ENCODE data around the gene PCNX2.

PCNX2 gene, protein sequence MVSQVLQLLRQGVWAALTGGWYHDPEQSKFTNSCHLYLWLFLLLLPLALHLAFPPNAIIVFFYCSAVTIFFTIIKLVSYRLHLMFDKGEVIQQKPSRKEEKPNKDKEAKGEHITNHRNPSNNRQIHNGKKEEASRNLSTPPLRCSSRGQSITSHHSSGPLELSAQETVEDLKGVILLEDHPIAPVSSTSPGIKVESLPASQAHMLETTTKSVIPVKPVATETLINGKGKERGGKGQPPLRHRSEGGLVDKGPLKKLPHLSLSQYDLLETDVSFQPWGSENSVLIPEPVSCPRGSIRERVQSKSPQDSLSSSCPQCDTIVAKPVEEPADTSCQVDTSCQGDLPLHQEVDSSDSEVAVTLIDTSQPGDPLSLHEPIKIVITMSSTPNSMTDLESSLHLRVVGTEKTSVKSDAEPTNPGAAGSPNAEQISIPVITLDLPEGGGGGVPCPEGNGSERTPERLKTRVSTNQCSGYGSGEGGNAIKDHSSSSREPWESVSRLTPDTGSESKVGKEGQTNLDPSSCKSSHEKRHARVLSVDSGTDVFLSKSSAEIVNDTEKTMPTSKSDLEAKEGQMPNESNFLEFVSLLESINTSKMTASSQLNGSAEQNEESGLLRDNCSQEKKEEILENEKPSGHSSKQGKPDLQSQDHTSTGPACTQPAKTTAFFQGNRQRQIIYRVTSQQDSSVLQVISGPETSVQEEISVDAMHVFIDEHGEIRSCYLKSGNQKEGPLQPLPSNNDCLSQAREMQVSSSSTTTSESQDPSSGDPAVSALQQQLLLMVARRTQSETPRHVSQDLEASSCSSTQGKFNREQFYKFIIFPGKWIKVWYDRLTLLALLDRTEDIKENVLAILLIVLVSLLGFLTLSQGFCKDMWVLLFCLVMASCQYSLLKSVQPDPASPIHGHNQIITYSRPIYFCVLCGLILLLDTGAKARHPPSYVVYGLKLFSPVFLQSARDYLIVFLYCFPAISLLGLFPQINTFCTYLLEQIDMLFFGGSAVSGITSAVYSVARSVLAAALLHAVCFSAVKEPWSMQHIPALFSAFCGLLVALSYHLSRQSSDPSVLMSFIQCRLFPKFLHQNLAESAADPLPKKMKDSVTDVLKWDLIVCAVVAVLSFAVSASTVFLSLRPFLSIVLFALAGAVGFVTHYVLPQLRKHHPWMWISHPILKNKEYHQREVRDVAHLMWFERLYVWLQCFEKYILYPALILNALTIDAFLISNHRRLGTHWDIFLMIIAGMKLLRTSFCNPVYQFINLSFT (N-terminal part only)

DNA sequence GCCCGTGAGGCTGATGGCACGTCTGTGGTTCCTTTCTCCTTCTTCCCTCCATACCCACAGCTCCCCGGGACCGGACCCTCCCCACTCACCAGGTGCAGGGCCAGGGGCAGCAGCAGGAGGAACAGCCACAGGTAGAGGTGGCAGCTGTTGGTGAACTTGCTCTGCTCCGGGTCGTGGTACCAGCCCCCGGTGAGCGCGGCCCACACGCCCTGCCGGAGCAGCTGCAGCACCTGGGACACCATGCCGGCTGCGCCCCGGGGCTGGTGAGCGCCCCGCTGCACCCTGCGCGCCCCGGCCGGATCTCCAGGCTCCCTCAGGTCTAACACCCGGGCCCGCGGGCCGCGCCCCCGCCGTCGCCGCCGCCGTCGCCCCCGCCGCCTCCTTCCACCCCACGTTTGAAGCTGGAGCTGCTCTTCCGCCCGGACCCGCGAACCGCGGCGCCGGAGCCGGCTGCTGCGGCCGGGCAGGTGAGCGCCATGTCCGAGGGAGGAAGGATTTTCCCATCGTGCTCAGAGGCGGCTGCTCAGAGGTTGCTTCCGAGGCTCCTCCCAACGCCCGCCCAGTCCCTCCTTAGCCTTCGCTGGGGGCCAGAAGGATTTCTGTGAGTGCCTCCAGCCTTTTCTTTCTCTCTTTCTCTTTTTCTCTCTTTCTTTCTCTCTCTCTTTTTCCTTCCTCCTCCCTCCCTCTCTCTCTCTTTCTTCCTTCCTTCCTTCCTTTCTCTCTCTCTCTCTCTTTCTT, at the start of gene PCNX2:
Gene PCNX2 (minus strand): TSS at position 489 of the 738 bp plus-strand sequence. CDS start 247 bp downstream, at position 242.
- peak within 1 kb of the TSS; percentile 90; the same call in 1 of the 2 replicates for H3K9ac ChIP-seq (ENCODE audit: low read depth, low read length)
- H3K27me3 ChIP-seq (ENCODE audit: insufficient read depth, low read length): no peaks in the 10 kb centered on the region
- no peak within 1 kb of the TSS for H3K27ac ChIP-seq (ENCODE audit: low read length)
- H3K36me3 ChIP-seq (ENCODE audit: insufficient read depth, low read depth, low read length): peaks cover 5% of the 10 kb centered on the region; the same call in 1 of the 2 replicates
- no peaks in the 10 kb centered on the region for H3K9me3 ChIP-seq (ENCODE audit: insufficient read depth, low read depth, low read length)
- H3K4me1 ChIP-seq (ENCODE audit: insufficient read depth, low read length): peaks cover 36% of the 10 kb centered on the region
- H3K4me3 ChIP-seq (ENCODE audit: low read length): peak within 1 kb of the TSS; percentile 86

DNA sequence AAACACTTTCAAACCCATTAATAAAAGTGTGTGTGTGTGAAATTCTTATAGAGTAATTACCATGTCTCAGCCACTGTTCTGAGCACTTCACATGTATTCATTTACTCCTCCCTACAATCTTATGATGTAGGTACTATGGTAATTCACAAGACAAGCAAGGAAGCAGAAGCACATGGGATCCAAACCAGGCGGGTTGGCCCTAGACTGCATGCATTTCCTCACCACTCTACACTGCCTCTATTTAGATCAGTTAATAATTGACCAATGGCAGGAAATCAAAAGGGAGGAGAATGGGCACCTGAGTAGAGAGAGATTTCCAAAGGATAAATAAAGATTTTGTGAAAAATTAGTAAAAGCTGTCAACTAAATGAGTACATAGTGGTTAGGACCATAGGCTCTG, 47.7 kb upstream of the PCNX2 start:
- H3K4me3 ChIP-seq (ENCODE audit: low read length): no peak overlapping the region

DNA sequence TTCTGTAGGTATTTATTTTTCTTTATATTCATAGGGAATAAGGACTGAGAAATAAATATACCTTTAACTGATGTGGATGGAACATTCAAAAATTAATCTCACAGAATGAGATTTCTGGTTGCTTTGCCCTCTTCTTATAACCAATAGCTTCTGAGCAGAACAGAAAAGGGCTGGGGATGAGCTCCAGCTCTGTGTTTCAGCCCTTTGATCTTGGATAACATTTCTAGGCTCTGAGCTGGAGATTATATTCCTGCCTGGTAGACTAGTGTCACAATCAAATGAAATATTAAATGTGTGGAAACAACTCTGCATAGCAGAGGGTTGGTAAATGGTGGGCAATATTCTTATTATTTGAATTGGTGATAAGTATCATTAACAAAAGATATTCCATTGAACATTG, 46.6 kb upstream of the PCNX2 start:
- Histone ChIP-seq H3K9me3 (ENCODE audit: insufficient read depth, low read depth, low read length) (no peaks in the 10 kb centered on the region), H3K27me3 (ENCODE audit: insufficient read depth, low read length) (no peaks in the 10 kb centered on the region), H3K4me1 (ENCODE audit: insufficient read depth, low read length) (peaks cover 25% of the 10 kb centered on the region), H3K4me3 (ENCODE audit: low read length) (no peak overlapping the region), H3K36me3 (ENCODE audit: insufficient read depth, low read depth, low read length) (no peaks in the 10 kb centered on the region; the same call in 1 of the 2 replicates), H3K27ac (ENCODE audit: low read length) (no peak overlapping the region), H3K9ac (ENCODE audit: low read depth, low read length) (no peak overlapping the region)

More for the DNA sequence above, 47.7 kb upstream of the PCNX2 start:
- Histone ChIP-seq H3K27me3 (ENCODE audit: insufficient read depth, low read length) (no peaks in the 10 kb centered on the region), H3K27ac (ENCODE audit: low read length) (no peak overlapping the region), H3K9ac (ENCODE audit: low read depth, low read length) (no peak overlapping the region), H3K36me3 (ENCODE audit: insufficient read depth, low read depth, low read length) (no peaks in the 10 kb centered on the region; the same call in 1 of the 2 replicates), H3K4me1 (ENCODE audit: insufficient read depth, low read length) (peaks cover 18% of the 10 kb centered on the region), H3K9me3 (ENCODE audit: insufficient read depth, low read depth, low read length) (no peaks in the 10 kb centered on the region)

- Histone ChIP-seq H3K9me3 (ENCODE audit: insufficient read depth, low read depth, low read length) (no peaks in the 10 kb centered on the region), H3K27me3 (ENCODE audit: insufficient read depth, low read length) (no peaks in the 10 kb centered on the region), H3K27ac (ENCODE audit: low read length) (no peak overlapping the region), H3K4me3 (ENCODE audit: low read length) (no peak overlapping the region), H3K9ac (ENCODE audit: low read depth, low read length) (no peak overlapping the region), H3K36me3 (ENCODE audit: insufficient read depth, low read depth, low read length) (no peaks in the 10 kb centered on the region), H3K4me1 (ENCODE audit: insufficient read depth, low read length) (peaks cover 26% of the 10 kb centered on the region)
Measured at GRCh38 chr1:233340966-233341516, 45.5 kb upstream of the PCNX2 start.

GRCh38 chr1:233340031-233340555, 44.6 kb upstream of the PCNX2 start:
- H3K4me3 ChIP-seq (ENCODE audit: low read length): no peak overlapping the region
- no peak overlapping the region for H3K9ac ChIP-seq (ENCODE audit: low read depth, low read length)
- no peaks in the 10 kb centered on the region for H3K36me3 ChIP-seq (ENCODE audit: insufficient read depth, low read depth, low read length)
- H3K27me3 ChIP-seq (ENCODE audit: insufficient read depth, low read length): no peaks in the 10 kb centered on the region
- H3K9me3 ChIP-seq (ENCODE audit: insufficient read depth, low read depth, low read length): no peaks in the 10 kb centered on the region
- H3K4me1 ChIP-seq (ENCODE audit: insufficient read depth, low read length): peaks cover 26% of the 10 kb centered on the region
- H3K27ac ChIP-seq (ENCODE audit: low read length): no peak overlapping the region

DNA sequence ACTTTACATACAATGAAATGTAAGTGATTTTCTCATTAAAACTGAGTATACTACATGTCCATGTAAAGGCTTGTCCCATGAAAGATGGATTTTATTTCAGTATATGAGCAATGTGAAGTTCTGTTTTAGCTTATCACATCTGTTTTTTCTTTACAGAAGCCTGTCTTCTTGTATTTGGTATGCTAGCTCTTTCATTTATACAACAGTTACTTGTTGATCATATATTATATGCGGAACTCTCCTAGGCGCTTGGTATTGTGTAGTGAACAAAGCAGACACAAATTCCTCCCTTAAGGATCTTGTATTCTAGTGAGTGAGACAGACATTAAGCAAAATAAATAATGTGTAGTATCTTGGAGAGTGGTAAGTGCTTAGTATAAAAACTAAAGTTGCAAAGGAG, 42.6 kb upstream of the PCNX2 start:
- H3K27me3 ChIP-seq (ENCODE audit: insufficient read depth, low read length): no peaks in the 10 kb centered on the region
- H3K36me3 ChIP-seq (ENCODE audit: insufficient read depth, low read depth, low read length): no peaks in the 10 kb centered on the region
- H3K27ac ChIP-seq (ENCODE audit: low read length): no peak overlapping the region
- no peak overlapping the region for H3K9ac ChIP-seq (ENCODE audit: low read depth, low read length)
- H3K4me1 ChIP-seq (ENCODE audit: insufficient read depth, low read length): peaks cover 26% of the 10 kb centered on the region
- H3K9me3 ChIP-seq (ENCODE audit: insufficient read depth, low read depth, low read length): no peaks in the 10 kb centered on the region
- H3K4me3 ChIP-seq (ENCODE audit: low read length): no peak overlapping the region

DNA sequence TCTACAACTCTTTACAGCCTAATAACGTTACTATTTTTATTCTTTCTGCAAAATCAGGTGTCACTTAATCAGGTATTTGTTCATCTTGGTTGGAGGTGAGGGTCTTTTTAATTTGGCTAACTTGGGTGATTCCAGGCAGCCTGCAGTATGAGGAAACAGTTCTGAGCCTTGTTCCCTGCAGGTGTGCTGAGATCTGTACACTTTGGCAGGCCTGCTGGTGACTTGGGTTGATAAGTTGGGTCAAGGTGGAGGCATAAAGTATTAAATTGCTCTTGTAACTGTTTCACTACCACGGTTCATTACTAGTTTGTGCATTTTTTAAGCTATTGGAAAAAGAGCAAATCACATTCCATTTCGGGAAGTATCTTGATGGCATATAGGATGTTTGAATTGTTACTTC, 42.0 kb upstream of the PCNX2 start:
- H3K36me3 ChIP-seq (ENCODE audit: insufficient read depth, low read depth, low read length): no peaks in the 10 kb centered on the region
- H3K27me3 ChIP-seq (ENCODE audit: insufficient read depth, low read length): no peaks in the 10 kb centered on the region
- H3K9me3 ChIP-seq (ENCODE audit: insufficient read depth, low read depth, low read length): no peaks in the 10 kb centered on the region
- H3K4me1 ChIP-seq (ENCODE audit: insufficient read depth, low read length): peaks cover 26% of the 10 kb centered on the region
- no peak overlapping the region for H3K27ac ChIP-seq (ENCODE audit: low read length)
- H3K4me3 ChIP-seq (ENCODE audit: low read length): no peak overlapping the region
- no peak overlapping the region for H3K9ac ChIP-seq (ENCODE audit: low read depth, low read length)

GRCh38 chr1:233336554-233337456, 41.3 kb upstream of the PCNX2 start:
- Histone ChIP-seq H3K36me3 (ENCODE audit: insufficient read depth, low read depth, low read length) (no peaks in the 10 kb centered on the region), H3K27me3 (ENCODE audit: insufficient read depth, low read length) (no peaks in the 10 kb centered on the region), H3K9me3 (ENCODE audit: insufficient read depth, low read depth, low read length) (no peaks in the 10 kb centered on the region), H3K27ac (ENCODE audit: low read length) (no peak overlapping the region), H3K9ac (ENCODE audit: low read depth, low read length) (no peak overlapping the region), H3K4me1 (ENCODE audit: insufficient read depth, low read length) (peaks cover 28% of the 10 kb centered on the region), H3K4me3 (ENCODE audit: low read length) (no peak overlapping the region)

- H3K27me3 ChIP-seq (ENCODE audit: insufficient read depth, low read length): peaks cover 10% of the 10 kb centered on the region
- no peak overlapping the region for H3K4me3 ChIP-seq (ENCODE audit: low read length)
- H3K27ac ChIP-seq (ENCODE audit: low read length): no peak overlapping the region
- no peak overlapping the region for H3K9ac ChIP-seq (ENCODE audit: low read depth, low read length)
- H3K36me3 ChIP-seq (ENCODE audit: insufficient read depth, low read depth, low read length): no peaks in the 10 kb centered on the region
- no peaks in the 10 kb centered on the region for H3K9me3 ChIP-seq (ENCODE audit: insufficient read depth, low read depth, low read length)
- peaks cover 24% of the 10 kb centered on the region for H3K4me1 ChIP-seq (ENCODE audit: insufficient read depth, low read length)
Measured at GRCh38 chr1:233334092-233334491, 38.6 kb upstream of the PCNX2 start.

DNA sequence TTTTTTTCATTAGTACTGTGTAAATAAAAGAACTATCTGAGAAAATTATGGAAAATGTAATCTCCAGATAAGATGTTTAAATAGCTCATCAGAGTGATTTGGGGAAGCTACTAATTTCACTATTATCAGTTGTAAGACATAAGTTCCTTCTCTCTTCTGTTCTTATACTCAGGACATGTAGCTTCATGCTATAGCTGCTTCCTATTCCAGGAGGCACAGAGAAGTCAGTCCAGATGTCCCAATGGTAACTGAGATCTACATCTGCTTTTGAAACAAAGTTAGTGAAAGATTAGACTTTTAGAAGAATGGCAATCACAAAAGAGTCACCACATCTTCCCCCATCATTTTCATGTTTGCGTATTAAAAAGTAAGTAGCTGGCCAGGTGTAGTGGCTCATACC, 37.6 kb upstream of the PCNX2 start:
- H3K27ac ChIP-seq (ENCODE audit: low read length): no peak overlapping the region
- peaks cover 20% of the 10 kb centered on the region for H3K27me3 ChIP-seq (ENCODE audit: insufficient read depth, low read length)
- no peak overlapping the region for H3K4me3 ChIP-seq (ENCODE audit: low read length)
- peaks cover 18% of the 10 kb centered on the region for H3K4me1 ChIP-seq (ENCODE audit: insufficient read depth, low read length)
- H3K9ac ChIP-seq (ENCODE audit: low read depth, low read length): no peak overlapping the region
- no peaks in the 10 kb centered on the region for H3K9me3 ChIP-seq (ENCODE audit: insufficient read depth, low read depth, low read length)
- no peaks in the 10 kb centered on the region for H3K36me3 ChIP-seq (ENCODE audit: insufficient read depth, low read depth, low read length)
